Fibroblast of the conjunctiva (primary cell): ENCODE measurements around the gene RHBDF2.

ENCODE experiments used
- DNase-seq: peaks from one replicate; pipeline ENCODE4 v3.0.0-alpha.2; 2010; ENCODE audit warnings: low read depth

The RHBDF2 gene

GRCh38 chr17:76501018-76501826 is at the start of gene RHBDF2:
Gene RHBDF2 (minus strand): TSS chr17:76501423. CDS start chr17:76481524, 19,899 bp downstream.
- DNase-seq = peak; percentile 36

- no peak for DNase-seq
Observed at GRCh38 chr17:76549539-76549938, 48.3 kb upstream of the RHBDF2 start.

GRCh38 chr17:76549215-76549518 is 47.9 kb upstream of the RHBDF2 start:
- no peak for DNase-seq

DNA sequence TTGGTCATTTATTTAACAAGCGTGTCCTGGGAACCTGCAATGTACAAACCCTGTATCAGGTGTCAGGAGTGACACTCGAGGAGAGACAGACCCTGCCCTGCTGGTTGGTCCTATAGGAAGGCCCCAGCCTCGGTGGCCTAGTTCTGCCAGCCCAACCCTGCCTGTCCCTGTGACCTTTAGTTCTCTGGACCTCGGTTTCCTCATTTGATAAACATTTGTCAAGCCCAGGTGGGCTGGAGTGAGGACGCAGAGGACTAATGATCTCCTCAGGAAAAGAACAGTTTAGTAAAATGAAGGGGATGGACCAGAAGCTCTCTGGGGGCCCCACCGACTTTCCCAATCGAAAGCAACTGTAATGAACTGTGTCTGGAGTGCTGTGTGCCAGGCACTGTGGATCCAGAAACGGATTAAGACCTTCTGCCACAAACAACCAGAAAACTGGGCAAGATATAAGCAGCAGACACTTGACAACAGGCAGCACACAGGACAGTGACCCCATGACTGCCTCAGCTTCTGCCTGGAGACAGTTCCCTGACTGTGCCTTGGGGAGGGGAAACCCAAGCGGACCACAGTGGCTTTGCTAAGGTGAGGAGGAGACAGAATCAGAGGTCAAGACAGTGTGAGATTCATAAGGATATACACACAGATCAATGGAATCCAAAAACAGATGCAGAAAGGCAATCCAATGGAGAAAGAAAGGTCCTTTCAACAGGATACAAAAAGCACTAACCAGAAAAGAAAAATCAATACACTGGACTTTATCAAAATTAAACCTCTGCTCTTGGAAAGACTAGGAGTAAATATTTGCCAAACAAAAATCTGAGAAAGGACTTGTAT is 47.4 kb upstream of the RHBDF2 start:
- DNase-seq = no peak

GRCh38 chr17:76547642-76548202 is 46.5 kb upstream of the RHBDF2 start:
- DNase-seq = no peak

GRCh38 chr17:76547183-76547641 is 46.0 kb upstream of the RHBDF2 start:
- peak; percentile 64 for DNase-seq

GRCh38 chr17:76546556-76547182 is 45.4 kb upstream of the RHBDF2 start:
- no peak for DNase-seq

DNA sequence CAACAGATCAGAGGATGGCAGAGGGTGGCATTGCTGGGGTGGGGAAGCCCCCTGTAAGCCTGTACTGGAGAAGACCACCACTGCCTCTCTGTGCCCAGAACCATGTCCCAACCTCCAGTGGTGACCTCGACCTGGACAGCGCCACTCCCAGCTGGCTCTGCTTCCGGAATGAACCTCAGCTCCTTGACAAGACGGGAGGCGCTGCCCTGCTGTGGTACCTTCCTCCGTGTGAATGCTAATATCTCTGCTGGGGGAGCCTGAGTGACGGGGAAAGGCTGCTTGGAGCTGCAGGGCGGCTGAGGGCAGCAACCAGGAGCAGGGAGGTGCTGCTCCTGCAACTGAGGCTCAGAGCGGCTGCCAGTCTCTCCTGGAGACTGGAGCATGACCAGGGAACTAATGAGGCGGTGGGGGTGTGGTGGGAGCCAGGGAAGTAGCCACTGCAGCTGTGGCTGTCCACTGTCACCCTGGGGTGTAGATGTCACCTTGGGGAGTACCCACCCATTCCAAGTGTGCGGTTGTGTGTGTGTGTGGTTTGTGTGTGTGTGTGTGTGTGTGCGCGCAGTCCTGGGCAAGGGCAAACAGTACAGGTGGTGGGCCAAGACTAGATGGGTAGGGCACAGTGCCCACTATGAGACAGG is 44.8 kb upstream of the RHBDF2 start:
- DNase-seq = no peak

GRCh38 chr17:76544546-76545365 is 43.5 kb upstream of the RHBDF2 start:
- DNase-seq = no peak

GRCh38 chr17:76543826-76544545 is 42.8 kb upstream of the RHBDF2 start:
- no peak for DNase-seq

GRCh38 chr17:76543482-76543825 is 42.2 kb upstream of the RHBDF2 start:
- DNase-seq = no peak

- DNase-seq = no peak
Observed at GRCh38 chr17:76542984-76543383, 41.8 kb upstream of the RHBDF2 start.

GRCh38 chr17:76542566-76542971 is 41.3 kb upstream of the RHBDF2 start:
- no peak for DNase-seq

DNA sequence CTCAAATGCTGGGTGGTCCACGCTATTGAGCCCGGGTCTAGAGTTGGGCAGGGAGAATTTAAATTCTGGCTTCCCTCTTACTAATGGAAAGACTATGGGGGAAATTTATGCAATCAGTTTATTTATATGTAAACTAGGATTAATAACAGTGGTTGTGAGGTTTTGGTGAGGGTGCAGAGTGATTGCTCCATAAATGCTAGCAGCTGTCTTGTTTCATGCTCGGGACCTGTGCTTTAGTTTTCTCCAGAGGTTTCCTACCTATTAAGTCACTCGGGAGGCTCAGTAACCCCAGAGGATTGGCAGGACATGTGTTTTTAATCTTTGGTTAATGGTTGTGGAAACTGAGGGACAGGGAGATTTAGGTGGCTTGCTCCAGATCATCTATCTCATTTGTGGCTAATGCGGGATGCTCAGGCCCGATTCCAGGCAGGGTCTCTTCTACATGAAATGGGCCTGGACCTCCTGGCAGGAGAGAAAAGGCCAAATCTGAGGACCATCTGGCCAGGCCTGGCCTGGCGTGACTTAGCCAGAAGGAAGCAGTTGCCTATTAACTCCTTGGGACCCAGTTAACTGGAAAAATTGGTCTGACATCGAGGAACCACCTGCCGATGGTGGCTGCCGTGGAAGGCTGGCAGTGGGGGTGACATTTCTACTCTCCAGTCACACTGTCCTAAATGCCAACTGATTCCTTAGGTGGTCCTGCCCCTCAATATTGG is 40.7 kb upstream of the RHBDF2 start:
- no peak for DNase-seq

GRCh38 chr17:76540381-76541300 is 39.4 kb upstream of the RHBDF2 start:
- peak; percentile 88 for DNase-seq

DNA sequence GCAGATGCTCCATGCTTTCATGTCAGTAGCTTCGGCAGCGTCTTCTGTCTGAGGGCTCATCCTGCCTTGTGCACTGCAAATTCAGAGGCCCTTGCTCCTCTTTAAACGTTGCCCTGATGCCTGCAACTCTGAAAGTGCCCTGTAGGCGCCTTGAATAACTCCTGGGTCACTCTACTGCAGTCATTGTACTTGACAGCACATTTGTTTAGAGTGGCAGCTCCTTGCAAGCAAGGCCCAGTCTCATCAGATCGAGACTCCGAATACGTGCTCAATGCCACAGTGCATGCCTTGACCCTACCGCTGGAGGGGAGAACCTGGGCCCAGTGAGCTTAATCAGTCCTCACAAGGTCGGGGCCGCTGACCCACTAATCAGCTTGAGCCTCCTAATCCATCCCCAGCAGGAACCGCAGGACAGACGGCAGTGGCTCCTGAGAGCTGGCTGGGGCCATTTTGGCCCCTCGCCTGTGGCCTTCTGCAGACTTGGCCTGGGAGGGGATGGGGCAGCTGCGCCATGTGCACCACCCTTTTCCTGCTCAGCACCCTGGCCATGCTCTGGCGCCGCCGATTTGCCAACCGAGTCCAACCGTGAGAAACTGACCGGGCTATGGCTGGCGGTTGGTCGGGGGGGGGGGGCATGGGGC is 38.5 kb upstream of the RHBDF2 start, which contains the start of gene PRCD:
Gene PRCD, plus strand, starts transcription at position 414 of the 641 bp plus-strand sequence. Its CDS starts 98 bp downstream, at position 512.
- no peak for DNase-seq

DNA sequence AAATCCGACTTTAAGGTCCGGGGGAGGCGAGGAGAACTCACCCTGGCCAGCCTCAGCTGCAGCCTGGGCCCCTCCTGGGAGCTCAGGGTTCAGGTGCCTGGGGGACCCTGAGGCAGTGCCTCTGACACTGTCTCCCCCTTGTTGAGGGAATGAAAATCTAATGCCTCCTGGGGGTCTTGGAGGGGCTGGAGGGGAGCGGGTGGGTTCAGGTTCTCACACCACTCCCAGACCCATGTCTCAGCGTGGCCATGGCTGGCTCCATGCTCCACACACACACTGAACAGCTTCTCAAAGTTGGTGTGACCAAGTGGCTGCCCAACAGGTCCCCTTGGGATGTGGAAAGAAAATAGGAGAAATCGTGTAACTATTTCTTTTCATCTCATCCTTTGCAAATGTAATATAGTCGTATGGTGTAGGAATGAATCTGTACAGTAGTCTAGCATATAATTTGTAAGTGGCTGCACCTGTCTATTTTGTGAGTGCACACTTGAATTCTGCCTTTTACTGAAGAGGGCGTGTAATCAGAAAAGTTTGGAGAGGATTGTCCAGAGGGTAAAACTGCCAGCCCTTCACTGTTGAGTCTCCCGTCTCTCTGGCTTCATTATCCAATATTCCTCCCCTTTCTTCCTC is 37.8 kb upstream of the RHBDF2 start:
- no peak for DNase-seq
